Cardiac fibroblast (primary cell): ENCODE data around the gene SLC17A2.

ENCODE experiments used
- DNase-seq, 2 donors: peaks; one replicate each; pipeline versions ENCODE4 v3.0.0 to v3.0.0-alpha.2; 2010; ENCODE audit warnings: low read depth in 2 of 2
- H3K4me3 ChIP-seq, 2 donors: replicated peaks in 1 of 2; 1 replicate in 1 of 2; 2 replicates in 1 of 2; pipeline ENCODE4 v1.5.1; 2011; ENCODE audit warnings: low read depth in 2 of 2, low read length in 2 of 2, mild to moderate bottlenecking in 2 of 2, moderate library complexity in 1 of 2
- TF ChIP-seq, protein P1 (sequence below): IDR thresholded peaks from one replicate; pipeline ENCODE4 v1.5.1; 2011; ENCODE audit warnings: low read depth, mild to moderate bottlenecking, low read length, inconsistent platforms

The SLC17A2 gene

GRCh38 chr6:25868436-25869183, 61.9 kb downstream of the SLC17A2 start:
- no peak for DNase-seq
- TF ChIP-seq, protein P1, sequence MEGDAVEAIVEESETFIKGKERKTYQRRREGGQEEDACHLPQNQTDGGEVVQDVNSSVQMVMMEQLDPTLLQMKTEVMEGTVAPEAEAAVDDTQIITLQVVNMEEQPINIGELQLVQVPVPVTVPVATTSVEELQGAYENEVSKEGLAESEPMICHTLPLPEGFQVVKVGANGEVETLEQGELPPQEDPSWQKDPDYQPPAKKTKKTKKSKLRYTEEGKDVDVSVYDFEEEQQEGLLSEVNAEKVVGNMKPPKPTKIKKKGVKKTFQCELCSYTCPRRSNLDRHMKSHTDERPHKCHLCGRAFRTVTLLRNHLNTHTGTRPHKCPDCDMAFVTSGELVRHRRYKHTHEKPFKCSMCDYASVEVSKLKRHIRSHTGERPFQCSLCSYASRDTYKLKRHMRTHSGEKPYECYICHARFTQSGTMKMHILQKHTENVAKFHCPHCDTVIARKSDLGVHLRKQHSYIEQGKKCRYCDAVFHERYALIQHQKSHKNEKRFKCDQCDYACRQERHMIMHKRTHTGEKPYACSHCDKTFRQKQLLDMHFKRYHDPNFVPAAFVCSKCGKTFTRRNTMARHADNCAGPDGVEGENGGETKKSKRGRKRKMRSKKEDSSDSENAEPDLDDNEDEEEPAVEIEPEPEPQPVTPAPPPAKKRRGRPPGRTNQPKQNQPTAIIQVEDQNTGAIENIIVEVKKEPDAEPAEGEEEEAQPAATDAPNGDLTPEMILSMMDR, result no peak
- no peak overlapping the region for H3K4me3 ChIP-seq

GRCh38 chr6:25866011-25866410, 64.5 kb downstream of the SLC17A2 start:
- TF ChIP-seq, protein P1, result no peak
- H3K4me3 ChIP-seq, result no peak overlapping the region
- no peak for DNase-seq

- TF ChIP-seq, protein P1, result no peak
- DNase-seq, result no peak
- H3K4me3 ChIP-seq, result no peak overlapping the region
These were observed 67.1 kb downstream of the SLC17A2 start for GRCh38 chr6:25863360-25863759.
